SK-N-MC (cell line): Measurements from ENCODE around the gene LHX5.

Experiments
- EZH2 ChIP-seq: fragments of 200-600 bp; sonication (generic); IDR thresholded peaks from one replicate; pipeline ENCODE4 v1.6.1; 2017; ENCODE audit warnings: antibody characterized with exemption
- FOXP2 ChIP-seq: optimal IDR thresholded peaks from 2 replicates; pipeline ENCODE3; 2011; ENCODE audit warnings: mild to moderate bottlenecking, moderate library complexity; ENCODE audit not compliant: insufficient read depth; ENCODE audit errors: extremely low read length, control extremely low read depth
- POLR2AphosphoS5 ChIP-seq: IDR thresholded peaks from 2 replicates; pipeline ENCODE4 v1.6.1; 2012; ENCODE audit warnings: mild to moderate bottlenecking, low read depth, low read length, borderline replicate concordance

- TF ChIP-seq EZH2 (no peak), FOXP2 (no peak), POLR2AphosphoS5 (no peak)
These were observed 6.2 kb upstream of the LHX5 start for GRCh38 chr12:113477842-113478215.
